Sigmoid colon (tissue), 7 donors: ENCODE measurements around the gene PLEKHG2. TPM values are rescaled to one million over a fixed set of nuclear protein-coding genes. Genes with fewer than 3 reads are reported as not detected.

Source experiments
- DNase-seq: peaks from one replicate; pipeline ENCODE4 v3.0.0-alpha.2; 2019
- H3K27ac ChIP-seq, 4 donors: fragments of 200-600 bp; sonication (generic); one replicate each; pipeline ENCODE4 v1.5.1; 2016 to 2019; ENCODE audit warnings: mild to moderate bottlenecking in 1 of 4
- H3K27me3 ChIP-seq, 3 donors: fragments of 200-600 bp; sonication (generic); one replicate each; pipeline ENCODE4 v1.5.1; 2019; ENCODE audit warnings: mild to moderate bottlenecking in 1 of 3
- H3K36me3 ChIP-seq, 4 donors: fragments of 200-600 bp; sonication (generic); one replicate each; pipeline ENCODE4 v1.5.1; 2016 to 2019
- H3K4me1 ChIP-seq, 4 donors: fragments of 200-600 bp; sonication (generic); one replicate each; pipeline ENCODE4 v1.5.1; 2017 to 2019
- H3K4me3 ChIP-seq, 4 donors: fragments of 200-600 bp; sonication (generic); one replicate each; pipeline ENCODE4 v1.5.1; 2017 to 2019; ENCODE audit warnings: mild to moderate bottlenecking in 2 of 4, moderate library complexity in 1 of 4
- H3K9me3 ChIP-seq, 4 donors: fragments of 200-600 bp in 3 of 4; sonication (generic) in 3 of 4; one replicate each; pipeline versions ENCODE4 v1.5.1 to v1.6.1; 2013 to 2019
- CTCF ChIP-seq, 4 experiments: fragments of 450-650 bp in 3 of 4; fragments of 200-600 bp in 1 of 4; IDR thresholded peaks; one replicate each; pipeline ENCODE4 v1.5.1; 2016 to 2019; ENCODE audit warnings: antibody characterized with exemption in 4 of 4, mild to moderate bottlenecking in 3 of 4, moderate library complexity in 2 of 4
- EP300 ChIP-seq, 4 donors: sonication (generic); formaldehyde crosslinking; IDR thresholded peaks; one replicate each; pipeline ENCODE4 v1.6.1; 2017; ENCODE audit warnings: antibody characterized with exemption in 4 of 4
- POLR2A ChIP-seq, 2 donors: fragments of 450-650 bp; IDR thresholded peaks; one replicate each; pipeline ENCODE4 v1.6.1; 2016; ENCODE audit warnings: antibody characterized with exemption in 2 of 2, mild to moderate bottlenecking in 2 of 2, moderate library complexity in 2 of 2
- POLR2AphosphoS5 ChIP-seq, 4 donors: sonication (generic); formaldehyde crosslinking; IDR thresholded peaks; one replicate each; pipeline ENCODE4 v1.6.1; 2017; ENCODE audit warnings: antibody characterized with exemption in 4 of 4
- WGBS, 2 donors: extraction: QIAGEN DNeasy Blood & Tissue Kit; methylation state at CpG; one replicate each; pipeline ENCODE4 v1.1.7; 2013; 5-methylcytosine and 5-hydroxymethylcytosine counted together
- intact Hi-C: fragments of 100-400 bp; cut with DNase I; formaldehyde crosslinking; loops from one replicate; pipeline ENCODE4 v1.15.1; 2023
- polyA plus RNA-seq, 3 donors: library from polyadenylated mRNA; stranded (reverse); fragments of 200-250 nt; gene quantifications; one replicate each; pipeline ENCODE4 v1.2.3, GENCODE V29; 2013
- total RNA-seq, 4 donors: library from RNA; depleted of rRNA; stranded (reverse); fragments of >200 nt; gene quantifications; one replicate each; pipeline ENCODE4 v1.1.0, GENCODE V29; 2016
- donor health status: healthy with polysubstance abuse.
- donor health status: Bipolar disorder and iron deficiency.
- donor health status: healthy.

The PLEKHG2 gene
- total and polyA plus RNA-seq, 7 donors, result 0.60 to 28.8 (median 10.7) TPM

GRCh38 chr19:39405958-39406655, 6.4 kb upstream of the PLEKHG2 start:
- peaks cover 0 to 59% (median 50%) of the 10 kb centered on the region in 4 donors for H3K4me1 ChIP-seq
- WGBS, 2 donors, result 11 to 14% methylated on average over 22 of the region's 22 CpGs

GRCh38 chr19:39406656-39407409, 5.6 kb upstream of the PLEKHG2 start, which contains the start of gene ZFP36:
ZFP36 (plus strand) TSS chr19:39406847; CDS start chr19:39406905, 58 bp downstream.
- intact Hi-C loops, result loop anchor here (10.0 kb wide), 2 partner anchors 752 to 1308 kb away; partner anchors contain the start of genes COQ8B and ITPKC

More at GRCh38 chr19:39405958-39406655, 6.4 kb upstream of the PLEKHG2 start:
- no peak for DNase-seq
- Histone ChIP-seq H3K27me3 (no peaks in the 10 kb centered on the region), H3K4me3 (peak overlapping the region; percentile 76 to 99 (median 90)), H3K36me3 (peaks cover 12 to 22% (median 17%) of the 10 kb centered on the region in 4 donors), H3K9me3 (no peaks in the 10 kb centered on the region), H3K27ac (peak overlapping the region; percentile 100)
- TF ChIP-seq EP300 (IDR thresholded peaks at IDR 0.05) (no peak), CTCF (IDR thresholded peaks at IDR 0.05) (no peak), POLR2AphosphoS5 (IDR thresholded peaks at IDR 0.05) (peak in 1 of 4 donors; percentile 57), POLR2A (IDR thresholded peaks at IDR 0.05) (no peak)
- intact Hi-C loops, result loop anchor here (10.0 kb wide), 2 partner anchors 751 to 1309 kb away; partner anchors contain the start of genes COQ8B and ITPKC

GRCh38 chr19:39407410-39407659, 5.1 kb upstream of the PLEKHG2 start:
- intact Hi-C loops, result loop anchor here (10.0 kb wide), 2 partner anchors 753 to 1307 kb away; partner anchors contain the start of genes COQ8B and ITPKC
- peak overlapping the region; percentile 76 to 99 (median 90) for H3K4me3 ChIP-seq
- H3K36me3 ChIP-seq, result peaks cover 12 to 22% (median 17%) of the 10 kb centered on the region in 4 donors
- H3K27me3 ChIP-seq, result no peaks in the 10 kb centered on the region
- TF ChIP-seq CTCF (IDR thresholded peaks at IDR 0.05) (no peak), POLR2A (IDR thresholded peaks at IDR 0.05) (no peak), EP300 (IDR thresholded peaks at IDR 0.05) (no peak), POLR2AphosphoS5 (IDR thresholded peaks at IDR 0.05) (no peak)
- WGBS, 2 donors, result 0% methylated on average over 14 of the region's 14 CpGs
- peak overlapping the region; percentile 100 for H3K27ac ChIP-seq
- H3K9me3 ChIP-seq, result no peaks in the 10 kb centered on the region
- peak; percentile 83 for DNase-seq
- H3K4me1 ChIP-seq, result peaks cover 0 to 56% (median 44%) of the 10 kb centered on the region in 4 donors

More at GRCh38 chr19:39406656-39407409, 5.6 kb upstream of the PLEKHG2 start, which contains the start of gene ZFP36:
- Histone ChIP-seq H3K27ac (peak within 1 kb of the TSS; percentile 100), H3K27me3 (no peaks in the 10 kb centered on the region), H3K4me3 (peak within 1 kb of the TSS; percentile 76 to 99 (median 90)), H3K4me1 (peaks cover 0 to 59% (median 49%) of the 10 kb centered on the region in 4 donors), H3K36me3 (peaks cover 12 to 22% (median 17%) of the 10 kb centered on the region in 4 donors), H3K9me3 (no peaks in the 10 kb centered on the region)
- peak; percentile 98 for DNase-seq
- 0 to 1% methylated on average over 56 of the region's 56 CpGs for WGBS, 2 donors
- TF ChIP-seq POLR2AphosphoS5 (IDR thresholded peaks at IDR 0.05) (peak; percentile 100), CTCF (IDR thresholded peaks at IDR 0.05) (no peak), EP300 (IDR thresholded peaks at IDR 0.05) (peak in 1 of 4 donors; percentile 27), POLR2A (IDR thresholded peaks at IDR 0.05) (peak; percentile 99 to 100)

- Histone ChIP-seq H3K4me3 (peak overlapping the region; percentile 76 to 99 (median 90)), H3K36me3 (peaks cover 12 to 22% (median 17%) of the 10 kb centered on the region in 4 donors), H3K9me3 (no peaks in the 10 kb centered on the region), H3K4me1 (peaks cover 0 to 51% (median 40%) of the 10 kb centered on the region in 4 donors), H3K27me3 (no peaks in the 10 kb centered on the region), H3K27ac (peak overlapping the region; percentile 100)
- 1 to 11% methylated on average over 40 of the region's 40 CpGs for WGBS, 2 donors
- TF ChIP-seq POLR2A (IDR thresholded peaks at IDR 0.05) (no peak), POLR2AphosphoS5 (IDR thresholded peaks at IDR 0.05) (peak; percentile 53 to 91 (median 78))
- intact Hi-C loops, result loop anchor here (10.0 kb wide), 2 partner anchors 753 to 1307 kb away; partner anchors contain the start of genes COQ8B and ITPKC
- DNase-seq, result peak; percentile 84
Observed at GRCh38 chr19:39407660-39408391, 4.6 kb upstream of the PLEKHG2 start.
